Osteocyte (in vitro differentiated cells): ENCODE measurements around the gene TECRL. TPM values are rescaled to one million over a fixed set of nuclear protein-coding genes. Genes with fewer than 3 reads are reported as not detected.

ENCODE experiments used
- DNase-seq: peaks from one replicate; pipeline ENCODE4 v3.0.0; 2021; ENCODE audit warnings: mixed read lengths; ENCODE audit not compliant: unreplicated experiment; ENCODE audit errors: extremely low spot score
- H3K27ac Mint-ChIP-seq: one replicate; pipeline ENCODE4 v1.8.0; 2021; ENCODE audit warnings: mild to moderate bottlenecking, mixed read lengths; ENCODE audit not compliant: unreplicated experiment
- H3K27me3 Mint-ChIP-seq: one replicate; pipeline ENCODE4 v1.8.0; 2021; ENCODE audit warnings: mixed read lengths; ENCODE audit not compliant: unreplicated experiment
- H3K36me3 Mint-ChIP-seq: one replicate; pipeline ENCODE4 v1.8.0; 2021; ENCODE audit warnings: mixed read lengths; ENCODE audit not compliant: unreplicated experiment
- H3K4me1 Mint-ChIP-seq: one replicate; pipeline ENCODE4 v1.8.0; 2021; ENCODE audit warnings: mixed read lengths; ENCODE audit not compliant: unreplicated experiment
- H3K4me3 Mint-ChIP-seq: one replicate; pipeline ENCODE4 v1.8.0; 2021; ENCODE audit warnings: mild to moderate bottlenecking, moderate library complexity, mixed read lengths; ENCODE audit not compliant: unreplicated experiment
- H3K9me3 Mint-ChIP-seq: one replicate; pipeline ENCODE4 v1.8.0; 2021; ENCODE audit warnings: mixed read lengths; ENCODE audit not compliant: unreplicated experiment
- long read RNA-seq: library from polyadenylated mRNA; unstranded; transcript quantifications from one replicate; pipeline ENCODE4 v2.0.0, GENCODE V29; 2021
- total RNA-seq: library from RNA; stranded (reverse); gene quantifications from 2 replicates; pipeline ENCODE4 v1.2.1, GENCODE V29; 2021
- TF ChIP-seq, protein P1 (sequence below): fragments of 200-600 bp; sonication (generic); IDR thresholded peaks from 2 replicates; pipeline ENCODE4 v1.5.0; 2021; ENCODE audit warnings: antibody characterized with exemption, mild to moderate bottlenecking, moderate library complexity

TECRL gene, protein sequence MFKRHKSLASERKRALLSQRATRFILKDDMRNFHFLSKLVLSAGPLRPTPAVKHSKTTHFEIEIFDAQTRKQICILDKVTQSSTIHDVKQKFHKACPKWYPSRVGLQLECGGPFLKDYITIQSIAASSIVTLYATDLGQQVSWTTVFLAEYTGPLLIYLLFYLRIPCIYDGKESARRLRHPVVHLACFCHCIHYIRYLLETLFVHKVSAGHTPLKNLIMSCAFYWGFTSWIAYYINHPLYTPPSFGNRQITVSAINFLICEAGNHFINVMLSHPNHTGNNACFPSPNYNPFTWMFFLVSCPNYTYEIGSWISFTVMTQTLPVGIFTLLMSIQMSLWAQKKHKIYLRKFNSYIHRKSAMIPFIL
- not detected in 2 replicates for total RNA-seq
- long read RNA-seq, result 0 reads

DNA sequence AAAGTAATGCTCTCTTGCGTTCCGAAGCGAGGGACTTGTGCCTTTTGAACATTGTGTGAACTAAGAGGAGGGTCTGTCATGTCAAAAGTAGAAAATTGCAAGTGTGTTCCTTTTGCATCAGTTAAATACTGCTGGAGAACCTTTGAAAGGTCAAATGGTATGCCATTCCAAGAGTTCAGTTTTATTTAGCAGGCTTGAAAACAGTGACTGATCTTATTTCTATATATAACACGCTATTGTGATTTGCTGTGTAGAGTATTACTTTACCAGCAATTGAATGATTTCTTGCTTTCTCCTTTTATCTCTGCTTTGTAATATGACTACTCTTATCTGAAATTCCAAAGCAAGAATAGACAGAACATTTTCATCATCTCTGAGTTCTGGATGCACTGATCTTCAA lies at the start of gene TECRL:
TSS of gene TECRL (minus strand) at position 151 of the 400 bp plus-strand sequence. CDS start at position 52, 99 bp downstream.
- Mint-ChIP-seq H3K4me3 (no peak within 1 kb of the TSS), H3K9me3 (no peaks in the 10 kb centered on the region), H3K27me3 (no peaks in the 10 kb centered on the region), H3K36me3 (no peaks in the 10 kb centered on the region), H3K4me1 (no peaks in the 10 kb centered on the region), H3K27ac (no peak within 1 kb of the TSS)
- no peak for DNase-seq
- TF ChIP-seq, protein P1, sequence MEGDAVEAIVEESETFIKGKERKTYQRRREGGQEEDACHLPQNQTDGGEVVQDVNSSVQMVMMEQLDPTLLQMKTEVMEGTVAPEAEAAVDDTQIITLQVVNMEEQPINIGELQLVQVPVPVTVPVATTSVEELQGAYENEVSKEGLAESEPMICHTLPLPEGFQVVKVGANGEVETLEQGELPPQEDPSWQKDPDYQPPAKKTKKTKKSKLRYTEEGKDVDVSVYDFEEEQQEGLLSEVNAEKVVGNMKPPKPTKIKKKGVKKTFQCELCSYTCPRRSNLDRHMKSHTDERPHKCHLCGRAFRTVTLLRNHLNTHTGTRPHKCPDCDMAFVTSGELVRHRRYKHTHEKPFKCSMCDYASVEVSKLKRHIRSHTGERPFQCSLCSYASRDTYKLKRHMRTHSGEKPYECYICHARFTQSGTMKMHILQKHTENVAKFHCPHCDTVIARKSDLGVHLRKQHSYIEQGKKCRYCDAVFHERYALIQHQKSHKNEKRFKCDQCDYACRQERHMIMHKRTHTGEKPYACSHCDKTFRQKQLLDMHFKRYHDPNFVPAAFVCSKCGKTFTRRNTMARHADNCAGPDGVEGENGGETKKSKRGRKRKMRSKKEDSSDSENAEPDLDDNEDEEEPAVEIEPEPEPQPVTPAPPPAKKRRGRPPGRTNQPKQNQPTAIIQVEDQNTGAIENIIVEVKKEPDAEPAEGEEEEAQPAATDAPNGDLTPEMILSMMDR, result no peak

DNA sequence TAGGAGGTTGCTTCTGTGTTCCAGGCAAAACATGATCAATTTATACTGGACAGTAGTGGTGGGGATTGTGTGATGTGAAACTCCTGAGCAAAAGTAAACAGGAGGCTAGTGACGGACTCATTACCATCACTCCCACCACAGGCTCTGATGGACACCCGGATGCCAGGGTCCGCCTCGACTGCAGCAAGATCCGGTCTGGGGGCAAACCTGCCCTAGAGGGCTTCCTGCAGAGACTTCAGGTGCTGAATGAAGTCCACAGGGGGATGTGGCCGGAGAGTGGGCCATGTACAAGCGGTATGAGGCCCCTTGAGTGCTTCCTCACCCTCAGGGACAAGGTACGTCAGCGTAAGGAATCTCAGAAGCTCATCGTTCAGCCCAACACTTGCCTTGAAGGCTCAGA lies 23.4 kb upstream of the TECRL start:
- Mint-ChIP-seq H3K4me1 (no peaks in the 10 kb centered on the region), H3K27me3 (no peaks in the 10 kb centered on the region), H3K4me3 (no peak overlapping the region), H3K36me3 (no peaks in the 10 kb centered on the region), H3K9me3 (peaks cover 36% of the 10 kb centered on the region), H3K27ac (no peak overlapping the region)
- no peak for DNase-seq
- TF ChIP-seq, protein P1, result no peak

DNA sequence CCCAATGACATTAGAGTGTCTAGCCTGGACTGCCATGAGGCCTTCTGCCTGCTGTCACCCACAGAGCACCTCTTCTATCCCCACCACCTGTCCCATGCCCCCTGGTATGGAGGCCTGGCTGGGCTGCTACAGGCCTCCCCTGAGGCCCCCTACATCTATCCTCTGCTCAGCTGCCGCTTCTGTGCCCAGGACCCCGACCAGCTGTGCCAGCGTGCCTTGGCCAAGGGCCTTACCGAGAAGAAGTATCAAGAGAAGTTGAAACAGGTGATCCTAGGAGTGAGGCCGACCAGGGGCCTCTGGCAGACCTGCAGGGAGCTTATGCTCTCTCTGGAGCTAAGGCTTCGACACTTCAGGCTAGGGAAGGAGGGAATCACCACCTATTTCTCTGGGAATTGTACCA lies 21.7 kb upstream of the TECRL start:
- Mint-ChIP-seq H3K27me3 (no peaks in the 10 kb centered on the region), H3K36me3 (no peaks in the 10 kb centered on the region), H3K4me1 (no peaks in the 10 kb centered on the region), H3K9me3 (peaks cover 36% of the 10 kb centered on the region), H3K27ac (no peak overlapping the region), H3K4me3 (no peak overlapping the region)
- no peak for DNase-seq
- TF ChIP-seq, protein P1, result no peak

DNA sequence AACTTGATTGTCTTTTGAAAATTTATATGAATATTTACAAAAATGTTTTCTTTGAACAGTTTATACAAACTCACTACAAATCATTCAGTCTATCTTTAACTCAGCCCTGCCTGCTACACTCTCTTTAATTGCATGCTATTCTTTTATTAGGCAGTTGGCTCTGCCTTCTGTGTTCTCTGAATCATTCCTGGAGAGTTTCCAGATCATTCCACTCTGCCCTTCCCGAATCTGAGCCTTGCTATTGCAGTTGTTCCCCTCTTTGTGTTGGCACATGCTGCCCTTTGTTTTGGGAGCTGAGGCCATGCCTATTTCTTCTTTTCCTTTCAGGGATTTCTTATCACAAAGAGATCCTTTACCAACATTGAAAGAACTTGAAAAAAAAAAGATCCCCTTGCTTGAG lies 8.7 kb upstream of the TECRL start:
- no peaks in the 10 kb centered on the region for H3K27me3 Mint-ChIP-seq
- no peak for DNase-seq
- no peaks in the 10 kb centered on the region for H3K9me3 Mint-ChIP-seq
- no peak overlapping the region for H3K27ac Mint-ChIP-seq
- no peak overlapping the region for H3K4me3 Mint-ChIP-seq
- TF ChIP-seq, protein P1, result no peak
- H3K36me3 Mint-ChIP-seq, result no peaks in the 10 kb centered on the region
- H3K4me1 Mint-ChIP-seq, result no peaks in the 10 kb centered on the region

DNA sequence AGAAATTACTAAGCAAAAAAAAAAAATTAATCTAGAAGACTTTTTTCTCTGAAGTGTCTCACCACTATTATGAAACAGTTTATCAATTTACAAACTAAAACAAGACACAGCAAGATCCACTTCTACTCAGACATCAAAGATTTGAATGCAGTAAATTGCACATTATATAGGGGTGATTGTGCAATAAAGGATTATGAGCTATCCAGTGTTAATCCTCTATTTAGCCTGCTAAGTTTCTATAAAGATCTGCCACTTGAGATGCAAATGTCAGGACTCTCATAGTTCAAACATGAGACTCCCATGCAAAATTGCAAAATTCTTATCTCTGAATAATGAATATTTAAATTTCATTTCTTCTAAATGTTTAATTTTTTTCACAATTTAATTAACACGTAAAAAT lies 2.2 kb downstream of the TECRL start:
- DNase-seq, result no peak
- no peaks in the 10 kb centered on the region for H3K4me1 Mint-ChIP-seq
- TF ChIP-seq, protein P1, result no peak
- no peak overlapping the region for H3K4me3 Mint-ChIP-seq
- no peaks in the 10 kb centered on the region for H3K27me3 Mint-ChIP-seq
- no peaks in the 10 kb centered on the region for H3K36me3 Mint-ChIP-seq
- H3K27ac Mint-ChIP-seq, result no peak overlapping the region
- H3K9me3 Mint-ChIP-seq, result no peaks in the 10 kb centered on the region
